Stimulated activated CD4-positive, alpha-beta T cell treated with anti-CD3 and anti-CD28 coated beads, Interleukin-2, amount 100 ng/mL, for 4 hours (primary cell): ENCODE data around the gene SLAMF9.
A peak's percentile ranks its signal among the peaks of the same experiment; 100 is the strongest.

ENCODE experiments used
- DNase-seq: peaks from one replicate; pipeline ENCODE4 v3.0.0-alpha.2; 2020; ENCODE audit warnings: low read depth

SLAMF9 gene

GRCh38 chr1:159932296-159933285 is 21.4 kb downstream of the SLAMF9 start:
- DNase-seq: no peak

DNA sequence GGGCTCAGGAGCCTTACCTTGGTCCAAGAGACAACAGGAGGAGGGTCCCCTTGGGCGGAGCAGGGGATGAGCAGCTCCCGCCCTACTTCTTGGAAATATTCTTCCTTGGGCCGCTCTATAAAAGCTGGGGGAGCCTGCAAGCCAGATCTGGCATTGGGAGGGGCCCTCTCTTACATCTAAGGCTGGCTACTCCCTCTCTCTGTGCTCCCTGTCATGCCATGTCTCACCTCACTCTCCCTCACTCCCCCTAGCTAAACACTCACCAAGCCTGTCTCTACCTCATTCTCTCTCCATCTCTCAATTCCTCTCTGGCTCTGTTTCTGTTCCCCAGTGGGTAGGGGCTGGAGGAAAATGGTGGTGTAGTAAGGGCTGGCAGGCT is 22.3 kb downstream of the SLAMF9 start:
- no peak for DNase-seq

GRCh38 chr1:159931101-159931794 is 22.8 kb downstream of the SLAMF9 start:
- DNase-seq: no peak

- no peak for DNase-seq
Observed at GRCh38 chr1:159930634-159931033, 23.4 kb downstream of the SLAMF9 start.

GRCh38 chr1:159930216-159930615 is 23.8 kb downstream of the SLAMF9 start:
- DNase-seq: no peak

- no peak for DNase-seq
Observed at GRCh38 chr1:159929155-159930051, 24.6 kb downstream of the SLAMF9 start.

DNA sequence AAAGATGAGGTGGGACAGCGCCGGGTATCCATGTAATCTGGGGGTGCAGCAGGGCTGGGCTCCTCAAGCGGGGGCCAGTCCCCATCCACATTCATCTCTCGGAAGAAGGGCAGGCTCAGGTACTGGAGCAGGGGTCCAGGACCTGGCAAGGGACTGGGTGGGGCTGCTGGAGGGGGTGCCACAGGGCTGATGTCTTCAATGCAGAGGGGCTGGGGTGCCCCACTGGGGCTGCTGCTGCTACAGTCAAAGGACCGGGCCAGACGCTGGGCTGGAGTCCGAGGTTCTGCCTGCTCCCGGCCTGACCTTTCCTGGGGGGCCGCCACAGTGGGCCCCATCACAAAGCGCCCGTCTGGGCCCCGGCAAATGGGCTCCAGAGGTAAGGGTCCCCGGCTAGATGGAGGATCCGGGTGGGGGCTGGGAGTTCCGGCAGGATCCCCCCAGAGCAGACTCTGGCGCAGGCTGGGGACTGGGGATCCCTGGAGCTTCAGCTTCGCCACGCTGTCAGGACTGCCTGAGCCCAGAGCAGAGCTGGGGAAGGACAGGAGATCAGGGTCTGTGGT is 25.5 kb downstream of the SLAMF9 start:
- DNase-seq: no peak

DNA sequence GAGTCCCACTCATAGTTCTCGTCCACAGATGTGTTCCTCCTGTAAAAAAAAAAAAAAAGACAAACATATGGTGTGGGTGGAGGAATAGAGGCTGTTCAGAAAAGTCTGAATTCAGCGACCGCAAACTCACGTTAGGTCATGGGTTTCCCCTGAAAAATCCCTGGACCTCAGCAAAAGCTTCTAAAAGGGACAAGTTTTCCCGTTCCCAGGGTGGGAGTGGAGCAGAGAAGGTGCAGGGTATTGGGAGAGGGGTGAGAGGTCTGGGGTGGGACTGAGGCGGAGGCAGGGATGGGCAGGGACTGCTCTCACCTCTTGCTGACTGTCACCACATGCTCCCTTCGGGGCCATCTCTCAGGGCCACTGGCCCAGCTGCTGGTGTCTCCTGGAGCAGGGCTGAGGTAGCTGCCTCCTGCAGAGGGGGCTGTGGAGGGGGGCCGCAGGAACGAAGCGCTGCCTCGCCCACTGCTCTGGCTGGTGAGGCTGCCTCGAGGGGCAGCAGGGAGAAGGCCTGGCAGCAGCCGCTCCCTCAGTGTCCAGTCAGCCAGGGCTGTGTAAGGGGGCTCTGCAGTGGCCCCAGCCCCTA is 26.1 kb downstream of the SLAMF9 start:
- no peak for DNase-seq

- no peak for DNase-seq
Observed at GRCh38 chr1:159927211-159927848, 26.7 kb downstream of the SLAMF9 start.

- DNase-seq: no peak
Observed at GRCh38 chr1:159925719-159926078, 28.3 kb downstream of the SLAMF9 start.

- DNase-seq: peak; percentile 81
Observed at GRCh38 chr1:159924791-159925718, 29.0 kb downstream of the SLAMF9 start, which contains the start of gene TAGLN2. TAGLN2 (minus strand) TSS chr1:159925507; CDS start chr1:159920509, 4,998 bp downstream.

GRCh38 chr1:159924025-159924790 is 29.8 kb downstream of the SLAMF9 start:
- DNase-seq: peak; percentile 30

GRCh38 chr1:159923203-159924024 is 30.6 kb downstream of the SLAMF9 start:
- DNase-seq: peak; percentile 71

DNA sequence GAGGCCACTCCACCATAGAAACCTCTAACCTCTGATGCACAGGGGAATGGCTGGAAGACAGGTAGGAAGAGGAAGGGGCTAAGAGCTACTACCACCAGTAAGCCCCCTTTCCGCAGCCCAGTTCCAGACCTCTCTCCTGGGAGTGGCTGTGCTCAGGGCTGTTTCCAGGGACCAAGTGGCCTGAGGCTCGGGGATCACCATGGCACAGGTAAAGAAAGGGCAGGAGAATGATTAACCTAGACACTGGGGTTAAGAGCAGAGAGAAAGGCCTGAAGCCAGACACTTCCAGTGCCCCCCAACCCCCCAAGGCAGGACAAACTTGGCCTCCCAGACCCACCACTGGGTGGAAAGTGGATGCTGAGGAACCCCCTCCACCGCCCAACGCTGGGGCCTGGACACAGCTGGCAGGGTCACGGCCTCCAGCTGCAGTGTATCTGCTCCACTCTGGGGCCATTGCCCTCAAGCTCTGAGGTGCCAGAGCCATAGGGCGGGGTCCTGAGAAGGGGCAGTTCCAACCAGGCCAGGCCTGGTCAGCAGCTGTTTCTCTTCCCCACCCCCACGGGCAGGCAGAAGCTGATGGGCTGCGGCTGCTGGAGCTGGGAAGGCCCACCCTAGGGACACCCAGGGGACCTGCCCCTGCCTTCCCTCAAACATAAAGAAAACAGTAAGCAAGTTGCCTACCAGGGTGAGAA is 31.4 kb downstream of the SLAMF9 start:
- no peak for DNase-seq

GRCh38 chr1:159921700-159922504 is 32.1 kb downstream of the SLAMF9 start:
- no peak for DNase-seq

- DNase-seq: no peak
Observed at GRCh38 chr1:159921251-159921650, 32.8 kb downstream of the SLAMF9 start.

GRCh38 chr1:159920651-159921050 is 33.4 kb downstream of the SLAMF9 start:
- no peak for DNase-seq
